Astrocyte (in vitro differentiated cells and primary cell): ENCODE results near the gene PCGF5. TPM values are rescaled to one million over a fixed set of nuclear protein-coding genes. Genes with fewer than 3 reads are reported as not detected.

Source experiments
- DNase-seq: peaks from one replicate; pipeline ENCODE4 v3.0.0-alpha.2; 2010; ENCODE audit warnings: low read depth
- FAIRE-seq: peaks from 2 replicates; lab custom pipeline; 2011; peaks lifted over from hg19 to GRCh38; lab: Jason Lieb, UNC
- H2AFZ ChIP-seq: 2 replicates; pipeline ENCODE4 v1.6.0; 2012; ENCODE audit warnings: low read depth, low read length, inconsistent platforms
- H3K27ac ChIP-seq: 2 replicates; pipeline ENCODE4 v1.5.1; 2011; ENCODE audit warnings: low read depth, low read length, inconsistent platforms
- H3K27me3 ChIP-seq: 2 replicates; pipeline ENCODE4 v1.6.0; 2011; ENCODE audit warnings: low read length, inconsistent platforms; ENCODE audit not compliant: insufficient read depth
- H3K36me3 ChIP-seq: 2 replicates; pipeline ENCODE4 v1.5.1; 2011; ENCODE audit warnings: low read length, inconsistent platforms; ENCODE audit not compliant: insufficient read depth
- H3K4me1 ChIP-seq: 2 replicates; pipeline ENCODE4 v1.5.1; 2011; ENCODE audit warnings: low read length, inconsistent platforms; ENCODE audit not compliant: insufficient read depth
- H3K4me2 ChIP-seq: 2 replicates; pipeline ENCODE4 v1.6.0; 2012; ENCODE audit warnings: low read length, inconsistent platforms
- H3K4me3 ChIP-seq: 2 replicates; pipeline ENCODE4 v1.5.1; 2011; ENCODE audit warnings: low read depth, mild to moderate bottlenecking, low read length, inconsistent platforms; ENCODE audit not compliant: insufficient read depth
- H3K79me2 ChIP-seq: 2 replicates; pipeline ENCODE4 v1.6.0; 2012; ENCODE audit warnings: mild to moderate bottlenecking, low read length, inconsistent platforms; ENCODE audit not compliant: insufficient read depth
- H3K9ac ChIP-seq: 2 replicates; pipeline ENCODE4 v1.6.0; 2012; ENCODE audit warnings: mild to moderate bottlenecking, low read length, inconsistent platforms
- H3K9me3 ChIP-seq: 2 replicates; pipeline ENCODE4 v1.5.1; 2012; ENCODE audit warnings: low read depth, mild to moderate bottlenecking, low read length, inconsistent platforms; ENCODE audit not compliant: insufficient read depth
- H4K20me1 ChIP-seq: 2 replicates; pipeline ENCODE4 v1.6.0; 2012; ENCODE audit warnings: low read length, inconsistent platforms; ENCODE audit not compliant: insufficient read depth
- H3K27ac Mint-ChIP-seq: one replicate; pipeline ENCODE4 v1.8.0; 2021; ENCODE audit warnings: mild to moderate bottlenecking, mixed read lengths; ENCODE audit not compliant: unreplicated experiment
- H3K27me3 Mint-ChIP-seq: one replicate; pipeline ENCODE4 v1.8.0; 2021; ENCODE audit warnings: low read depth, mixed read lengths; ENCODE audit not compliant: unreplicated experiment
- H3K36me3 Mint-ChIP-seq: one replicate; pipeline ENCODE4 v1.8.0; 2021; ENCODE audit warnings: low read depth, mixed read lengths; ENCODE audit not compliant: unreplicated experiment
- H3K4me1 Mint-ChIP-seq: one replicate; pipeline ENCODE4 v1.8.0; 2021; ENCODE audit warnings: low read depth, mixed read lengths; ENCODE audit not compliant: unreplicated experiment
- H3K4me3 Mint-ChIP-seq: one replicate; pipeline ENCODE4 v1.8.0; 2021; ENCODE audit warnings: mild to moderate bottlenecking, moderate library complexity, mixed read lengths; ENCODE audit not compliant: unreplicated experiment
- H3K9me3 Mint-ChIP-seq: one replicate; pipeline ENCODE4 v1.8.0; 2021; ENCODE audit warnings: mild to moderate bottlenecking, mixed read lengths; ENCODE audit not compliant: unreplicated experiment
- EZH2 ChIP-seq: IDR thresholded peaks from 2 replicates; pipeline ENCODE4 v1.6.1; 2012; ENCODE audit warnings: mild to moderate bottlenecking, low read length, inconsistent platforms; ENCODE audit not compliant: insufficient read depth
- total RNA-seq: library from RNA; stranded (reverse); gene quantifications from 2 replicates; pipeline ENCODE4 v1.2.1, GENCODE V29; 2021
- TF ChIP-seq, protein P1 (sequence below): IDR thresholded peaks from 2 replicates; pipeline ENCODE4 v1.5.1; 2011; ENCODE audit warnings: low read depth, mild to moderate bottlenecking, inconsistent platforms, low read length, moderate library complexity; ENCODE audit not compliant: insufficient read depth

PCGF5 gene
- total RNA-seq, 1 donor from 2014 or later = 31.5 TPM

DNA sequence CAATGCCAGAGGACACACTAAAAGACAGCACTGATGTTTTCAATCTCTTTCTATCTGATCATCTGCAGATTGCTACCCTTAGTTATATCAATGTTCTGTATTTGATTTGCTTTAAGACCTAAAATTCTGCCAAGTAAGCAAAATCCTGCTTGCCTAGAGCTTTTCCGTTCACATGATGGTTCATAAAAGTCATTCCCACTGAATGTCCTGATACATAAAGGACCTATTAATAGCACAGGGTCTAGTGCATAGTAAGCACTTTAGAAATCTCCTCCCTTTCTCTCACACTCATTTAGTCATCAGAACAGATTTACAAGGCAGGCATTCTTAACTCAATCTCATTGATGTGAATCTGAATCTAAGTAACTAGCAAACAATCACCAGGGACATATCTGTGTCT is 68.8 kb downstream of the PCGF5 start:
- Histone ChIP-seq H3K27me3 (no peaks in the 10 kb centered on the region), H3K4me1 (no peaks in the 10 kb centered on the region), H3K4me2 (no peak overlapping the region), H3K79me2 (no peaks in the 10 kb centered on the region), H3K9me3 (no peaks in the 10 kb centered on the region), H3K9ac (no peak overlapping the region), H2AFZ (no peak overlapping the region), H3K4me3 (no peak overlapping the region), H3K27ac (no peak overlapping the region), H4K20me1 (no peaks in the 10 kb centered on the region), H3K36me3 (no peaks in the 10 kb centered on the region)
- no peak overlapping the region for H3K27ac Mint-ChIP-seq
- H3K4me3 Mint-ChIP-seq = no peak overlapping the region
- H3K4me1 Mint-ChIP-seq = peaks cover 11% of the 10 kb centered on the region
- no peak for DNase-seq
- H3K36me3 Mint-ChIP-seq = no peaks in the 10 kb centered on the region
- H3K27me3 Mint-ChIP-seq = peaks cover 6% of the 10 kb centered on the region
- FAIRE-seq = no peak
- H3K9me3 Mint-ChIP-seq = peaks cover 2% of the 10 kb centered on the region
- TF ChIP-seq EZH2 = no peak
- TF ChIP-seq, protein P1, sequence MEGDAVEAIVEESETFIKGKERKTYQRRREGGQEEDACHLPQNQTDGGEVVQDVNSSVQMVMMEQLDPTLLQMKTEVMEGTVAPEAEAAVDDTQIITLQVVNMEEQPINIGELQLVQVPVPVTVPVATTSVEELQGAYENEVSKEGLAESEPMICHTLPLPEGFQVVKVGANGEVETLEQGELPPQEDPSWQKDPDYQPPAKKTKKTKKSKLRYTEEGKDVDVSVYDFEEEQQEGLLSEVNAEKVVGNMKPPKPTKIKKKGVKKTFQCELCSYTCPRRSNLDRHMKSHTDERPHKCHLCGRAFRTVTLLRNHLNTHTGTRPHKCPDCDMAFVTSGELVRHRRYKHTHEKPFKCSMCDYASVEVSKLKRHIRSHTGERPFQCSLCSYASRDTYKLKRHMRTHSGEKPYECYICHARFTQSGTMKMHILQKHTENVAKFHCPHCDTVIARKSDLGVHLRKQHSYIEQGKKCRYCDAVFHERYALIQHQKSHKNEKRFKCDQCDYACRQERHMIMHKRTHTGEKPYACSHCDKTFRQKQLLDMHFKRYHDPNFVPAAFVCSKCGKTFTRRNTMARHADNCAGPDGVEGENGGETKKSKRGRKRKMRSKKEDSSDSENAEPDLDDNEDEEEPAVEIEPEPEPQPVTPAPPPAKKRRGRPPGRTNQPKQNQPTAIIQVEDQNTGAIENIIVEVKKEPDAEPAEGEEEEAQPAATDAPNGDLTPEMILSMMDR = no peak

DNA sequence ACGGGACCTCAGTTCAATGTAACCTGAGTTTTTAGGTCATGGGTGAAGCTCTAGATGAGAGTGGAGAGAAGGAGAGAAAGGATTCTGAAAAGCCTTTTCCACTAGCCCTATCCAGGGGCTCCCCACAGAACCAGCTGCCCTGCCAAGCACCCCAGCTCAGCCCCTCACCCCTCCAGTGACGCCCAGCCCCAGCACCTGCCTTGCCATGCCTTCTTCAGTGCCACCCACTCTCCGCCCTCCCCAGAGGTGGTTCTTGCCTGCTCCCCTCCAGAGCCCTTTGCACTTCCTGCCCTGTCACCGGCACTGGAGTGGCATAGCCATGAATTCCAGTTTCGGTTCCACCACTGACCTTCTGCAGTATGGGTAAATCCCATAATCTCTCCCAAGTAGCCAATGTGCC is 70.1 kb downstream of the PCGF5 start:
- Mint-ChIP-seq H3K27ac (no peak overlapping the region), H3K4me1 (peaks cover 20% of the 10 kb centered on the region), H3K27me3 (peaks cover 6% of the 10 kb centered on the region), H3K9me3 (peaks cover 2% of the 10 kb centered on the region), H3K36me3 (no peaks in the 10 kb centered on the region), H3K4me3 (no peak overlapping the region)
- H3K9me3 ChIP-seq = no peaks in the 10 kb centered on the region
- no peaks in the 10 kb centered on the region for H3K4me1 ChIP-seq
- FAIRE-seq (no peak), DNase-seq (no peak)
- no peaks in the 10 kb centered on the region for H3K79me2 ChIP-seq
- H3K4me2 ChIP-seq = no peak overlapping the region
- no peaks in the 10 kb centered on the region for H4K20me1 ChIP-seq
- no peaks in the 10 kb centered on the region for H3K36me3 ChIP-seq
- H3K4me3 ChIP-seq = no peak overlapping the region
- H3K9ac ChIP-seq = no peak overlapping the region
- no peak overlapping the region for H2AFZ ChIP-seq
- H3K27me3 ChIP-seq = no peaks in the 10 kb centered on the region
- no peak overlapping the region for H3K27ac ChIP-seq
- TF ChIP-seq, protein P1 = no peak
- no peak for TF ChIP-seq EZH2

DNA sequence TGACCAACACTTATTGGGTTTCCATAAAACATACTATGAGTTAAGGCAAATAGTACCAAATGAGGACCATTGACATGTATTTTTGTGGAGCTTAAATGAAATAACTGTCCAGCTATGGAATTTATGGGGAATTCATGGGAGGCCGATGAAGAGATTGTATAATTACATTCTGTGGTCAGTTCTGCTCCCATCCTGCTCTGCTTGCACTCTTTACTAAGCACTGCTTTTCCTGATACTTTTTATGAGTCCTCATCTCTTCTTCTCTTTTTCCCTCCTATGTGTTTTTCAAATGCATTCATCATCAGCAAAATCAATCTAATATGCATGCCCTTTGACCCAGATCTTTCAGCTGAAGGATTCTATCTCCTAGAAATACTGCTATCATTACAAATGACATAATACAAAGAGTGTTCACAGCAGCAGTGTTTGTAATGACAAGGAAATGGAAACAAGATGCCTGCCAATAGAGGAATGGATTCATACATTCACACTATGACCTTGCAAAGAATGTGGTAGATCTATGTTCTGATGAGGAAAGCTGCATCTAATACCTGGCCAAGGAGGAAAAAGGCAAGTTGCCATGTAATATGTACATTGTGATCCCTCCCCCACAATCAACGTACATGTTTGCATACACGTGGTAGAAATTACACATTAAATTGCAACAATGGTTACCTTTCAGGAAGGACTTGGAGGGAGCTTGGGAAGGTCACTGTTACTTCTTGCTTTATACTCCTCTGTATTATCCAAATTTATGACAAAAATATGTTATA is 73.9 kb downstream of the PCGF5 start:
- no peaks in the 10 kb centered on the region for H3K36me3 ChIP-seq
- H3K27ac ChIP-seq = no peak overlapping the region
- Mint-ChIP-seq H3K27me3 (peaks cover 6% of the 10 kb centered on the region), H3K27ac (no peak overlapping the region), H3K4me3 (no peak overlapping the region), H3K36me3 (no peaks in the 10 kb centered on the region), H3K9me3 (peaks cover 2% of the 10 kb centered on the region), H3K4me1 (peaks cover 14% of the 10 kb centered on the region)
- H3K4me1 ChIP-seq = no peaks in the 10 kb centered on the region
- DNase-seq (peak; percentile 40), FAIRE-seq (peak; percentile 23)
- H3K4me2 ChIP-seq = no peak overlapping the region
- H3K9me3 ChIP-seq = no peaks in the 10 kb centered on the region
- no peaks in the 10 kb centered on the region for H3K27me3 ChIP-seq
- no peak overlapping the region for H3K9ac ChIP-seq
- no peaks in the 10 kb centered on the region for H3K79me2 ChIP-seq
- no peak overlapping the region for H2AFZ ChIP-seq
- no peaks in the 10 kb centered on the region for H4K20me1 ChIP-seq
- TF ChIP-seq, protein P1 = no peak
- no peak for TF ChIP-seq EZH2
- no peak overlapping the region for H3K4me3 ChIP-seq
